ENCODE data around the gene FIBIN.
"Not testable (repeated sequence)": the region's sequence is repeated elsewhere in the genome, so short reads cannot be mapped to it uniquely, and the experiment has no call there.

The FIBIN gene

GRCh38 chr11:26974069-26974783 is 19.7 kb upstream of the FIBIN start:
- DNase-seq (ENCODE audit: extremely low spot score), result no peak
- no peak for TF ChIP-seq FOXA1 (IDR thresholded peaks at IDR 0.05)
- no peak for TF ChIP-seq BHLHE40 (IDR thresholded peaks at IDR 0.05; ENCODE audit: borderline replicate concordance)
- TF ChIP-seq ELF4 (IDR thresholded peaks at IDR 0.05), result no peak
- no peak for TF ChIP-seq FOXM1 (IDR thresholded peaks at IDR 0.05; ENCODE audit: borderline replicate concordance)
- TF ChIP-seq L3MBTL2 (conservative IDR thresholded peaks at IDR 0.05), result no peak
- no peak for TF ChIP-seq SP1 (IDR thresholded peaks at IDR 0.05)
- no peak for TF ChIP-seq SUZ12 (IDR thresholded peaks at IDR 0.05)
- TF ChIP-seq CTBP1 (IDR thresholded peaks at IDR 0.05; ENCODE audit: borderline replicate concordance), result no peak
- no peak for TF ChIP-seq ZNF384 (IDR thresholded peaks at IDR 0.05)
- no peak for TF ChIP-seq ARNT (IDR thresholded peaks at IDR 0.05)
- TF ChIP-seq NFRKB (IDR thresholded peaks at IDR 0.05), result no peak
- TF ChIP-seq LEF1 (IDR thresholded peaks at IDR 0.05; ENCODE audit: borderline replicate concordance), result no peak
- no peak for TF ChIP-seq TARDBP (IDR thresholded peaks at IDR 0.05)
- no peak for TF ChIP-seq HDGF (IDR thresholded peaks at IDR 0.05; ENCODE audit: borderline replicate concordance)
- no peak for TF ChIP-seq FOXK2 (IDR thresholded peaks at IDR 0.05)
- CTCF ChIA-PET, result no interaction called here
- POLR2A ChIA-PET, result no interaction called here

GRCh38 chr11:26974996-26975395 is 18.9 kb upstream of the FIBIN start:
- DNase-seq (ENCODE audit: extremely low spot score), result no peak
- ChIA-PET CTCF (no interaction called here), POLR2A (no interaction called here)
- TF ChIP-seq BHLHE40 (IDR thresholded peaks at IDR 0.05; ENCODE audit: borderline replicate concordance), result no peak
- TF ChIP-seq CTBP1 (IDR thresholded peaks at IDR 0.05; ENCODE audit: borderline replicate concordance), result no peak
- no peak for TF ChIP-seq LEF1 (IDR thresholded peaks at IDR 0.05; ENCODE audit: borderline replicate concordance)
- TF ChIP-seq SP1 (IDR thresholded peaks at IDR 0.05), result no peak
- TF ChIP-seq TARDBP (IDR thresholded peaks at IDR 0.05), result no peak
- TF ChIP-seq SUZ12 (IDR thresholded peaks at IDR 0.05), result no peak
- TF ChIP-seq ELF4 (IDR thresholded peaks at IDR 0.05), result no peak
- no peak for TF ChIP-seq HDGF (IDR thresholded peaks at IDR 0.05; ENCODE audit: borderline replicate concordance)
- TF ChIP-seq NFRKB (IDR thresholded peaks at IDR 0.05), result no peak
- TF ChIP-seq FOXA1 (IDR thresholded peaks at IDR 0.05), result no peak
- TF ChIP-seq FOXM1 (IDR thresholded peaks at IDR 0.05; ENCODE audit: borderline replicate concordance), result no peak
- TF ChIP-seq FOXK2 (IDR thresholded peaks at IDR 0.05), result no peak
- TF ChIP-seq ZNF384 (IDR thresholded peaks at IDR 0.05), result no peak

- ChIA-PET POLR2A (no interaction called here), CTCF (no interaction called here)
- TF ChIP-seq NFRKB (IDR thresholded peaks at IDR 0.05) (no peak), ELF4 (IDR thresholded peaks at IDR 0.05) (no peak), PKNOX1 (IDR thresholded peaks at IDR 0.05) (no peak), FOXK2 (IDR thresholded peaks at IDR 0.05) (no peak), SUZ12 (IDR thresholded peaks at IDR 0.05) (no peak), SP1 (IDR thresholded peaks at IDR 0.05) (no peak)
- DNase-seq (ENCODE audit: extremely low spot score), result no peak
Measured at GRCh38 chr11:26976389-26976788, 17.5 kb upstream of the FIBIN start.

GRCh38 chr11:26977209-26977608 is 16.7 kb upstream of the FIBIN start:
- DNase-seq (ENCODE audit: extremely low spot score); POLR2A ChIA-PET; CTCF ChIA-PET: not testable (repeated sequence)

- DNase-seq (ENCODE audit: extremely low spot score), result no peak
- TF ChIP-seq CTBP1 (IDR thresholded peaks at IDR 0.05; ENCODE audit: borderline replicate concordance) (no peak), ELF4 (IDR thresholded peaks at IDR 0.05) (no peak), LEF1 (IDR thresholded peaks at IDR 0.05; ENCODE audit: borderline replicate concordance) (no peak), FOXA1 (IDR thresholded peaks at IDR 0.05) (no peak), NFRKB (IDR thresholded peaks at IDR 0.05) (no peak), FOXM1 (IDR thresholded peaks at IDR 0.05; ENCODE audit: borderline replicate concordance) (no peak), ARNT (IDR thresholded peaks at IDR 0.05) (no peak), BHLHE40 (IDR thresholded peaks at IDR 0.05; ENCODE audit: borderline replicate concordance) (no peak), TARDBP (IDR thresholded peaks at IDR 0.05) (no peak), SP1 (IDR thresholded peaks at IDR 0.05) (no peak), FOXK2 (IDR thresholded peaks at IDR 0.05) (no peak), ZNF384 (IDR thresholded peaks at IDR 0.05) (no peak), L3MBTL2 (conservative IDR thresholded peaks at IDR 0.05) (no peak), HDGF (IDR thresholded peaks at IDR 0.05; ENCODE audit: borderline replicate concordance) (no peak), PKNOX1 (IDR thresholded peaks at IDR 0.05) (no peak), SUZ12 (IDR thresholded peaks at IDR 0.05) (no peak)
- ChIA-PET POLR2A (no interaction called here), CTCF (no interaction called here)
Measured at GRCh38 chr11:26983645-26984044, 10.3 kb upstream of the FIBIN start.

- CTCF ChIA-PET, result no interaction called here
- DNase-seq (ENCODE audit: extremely low spot score), result no peak
- no peak for TF ChIP-seq PKNOX1 (IDR thresholded peaks at IDR 0.05)
- no peak for TF ChIP-seq FOXM1 (IDR thresholded peaks at IDR 0.05; ENCODE audit: borderline replicate concordance)
- TF ChIP-seq TARDBP (IDR thresholded peaks at IDR 0.05), result no peak
- no peak for TF ChIP-seq CTBP1 (IDR thresholded peaks at IDR 0.05; ENCODE audit: borderline replicate concordance)
- POLR2A ChIA-PET, result no interaction called here
Measured at GRCh38 chr11:26985470-26985869, 8.4 kb upstream of the FIBIN start.

GRCh38 chr11:26985943-26986342 is 8.0 kb upstream of the FIBIN start:
- POLR2A ChIA-PET, result no interaction called here
- no peak for TF ChIP-seq BHLHE40 (IDR thresholded peaks at IDR 0.05; ENCODE audit: borderline replicate concordance)
- no peak for TF ChIP-seq TARDBP (IDR thresholded peaks at IDR 0.05)
- TF ChIP-seq FOXK2 (IDR thresholded peaks at IDR 0.05), result no peak
- no peak for TF ChIP-seq SUZ12 (IDR thresholded peaks at IDR 0.05)
- no peak for TF ChIP-seq LEF1 (IDR thresholded peaks at IDR 0.05; ENCODE audit: borderline replicate concordance)
- no peak for TF ChIP-seq ZNF384 (IDR thresholded peaks at IDR 0.05)
- TF ChIP-seq FOXM1 (IDR thresholded peaks at IDR 0.05; ENCODE audit: borderline replicate concordance), result no peak
- TF ChIP-seq SP1 (IDR thresholded peaks at IDR 0.05), result no peak
- no peak for TF ChIP-seq L3MBTL2 (conservative IDR thresholded peaks at IDR 0.05)
- TF ChIP-seq ELF4 (IDR thresholded peaks at IDR 0.05), result no peak
- no peak for TF ChIP-seq ARNT (IDR thresholded peaks at IDR 0.05)
- no peak for TF ChIP-seq HDGF (IDR thresholded peaks at IDR 0.05; ENCODE audit: borderline replicate concordance)
- no peak for TF ChIP-seq CTBP1 (IDR thresholded peaks at IDR 0.05; ENCODE audit: borderline replicate concordance)
- no peak for TF ChIP-seq PKNOX1 (IDR thresholded peaks at IDR 0.05)

More at GRCh38 chr11:26985943-26986342, 8.0 kb upstream of the FIBIN start:
- no peak for DNase-seq (ENCODE audit: extremely low spot score)
- CTCF ChIA-PET, result no interaction called here

Data from HEK293T (cell line).